ENCODE measurements around the gene NUTF2. TPM values are rescaled to one million over a fixed set of nuclear protein-coding genes. Genes with fewer than 3 reads are reported as not detected.
A peak's percentile ranks its signal among the peaks of the same experiment; 100 is the strongest.
"Not testable (repeated sequence)": the region's sequence is repeated elsewhere in the genome, so short reads cannot be mapped to it uniquely, and the experiment has no call there.

NUTF2 gene
- total RNA-seq, 1 experiment from 2014 or later, result 340 TPM

DNA sequence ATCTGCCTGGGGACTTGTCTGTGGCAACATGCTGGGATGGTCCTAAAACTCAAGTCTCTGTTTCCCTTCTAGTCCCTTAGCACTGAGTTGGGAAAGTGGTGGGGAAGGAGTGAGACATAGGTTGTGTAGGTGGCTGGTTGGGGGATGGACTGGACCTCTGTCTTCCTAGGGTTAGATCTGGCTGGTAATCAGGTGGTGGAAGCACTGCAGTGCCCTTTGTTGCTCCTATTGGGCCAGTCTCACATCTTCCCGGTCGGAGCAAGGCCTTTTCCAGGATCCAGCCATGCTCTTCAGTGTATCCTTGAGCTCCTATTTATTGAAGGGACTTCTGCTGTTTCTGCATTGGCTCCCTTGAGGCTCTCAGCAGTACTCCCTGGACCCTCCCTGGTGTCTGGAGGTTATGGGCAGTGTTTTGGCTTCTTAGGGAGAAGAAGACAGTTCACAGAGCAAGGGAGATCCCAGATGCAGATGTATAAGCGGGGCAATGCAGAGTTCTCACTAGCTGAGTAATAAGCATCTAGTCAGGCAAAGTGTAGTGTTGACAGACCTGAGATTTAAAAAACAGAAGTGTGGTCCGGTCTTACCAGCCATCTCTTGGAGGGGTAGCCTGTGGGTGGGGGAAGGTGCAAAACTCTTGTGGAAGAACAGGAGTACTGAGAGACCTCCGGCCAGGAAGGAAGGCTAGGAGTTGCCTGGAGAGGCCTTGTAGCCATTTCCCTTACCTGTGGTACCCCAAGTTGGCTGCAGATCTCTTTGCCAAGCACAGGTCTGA is 1.3 kb upstream of the NUTF2 start:
- H3K27me3 ChIP-seq (ENCODE audit: control insufficient read depth, insufficient read depth, low read length), result no peaks in the 10 kb centered on the region
- DNase-seq, result peak; percentile 47
- H3K36me3 ChIP-seq (replicated peaks; ENCODE audit: control insufficient read depth, insufficient read depth, low read length), result peaks cover under 1% of the 10 kb centered on the region
- H3K4me3 ChIP-seq (ENCODE audit: insufficient read depth, low read depth, low read length), result peak overlapping the region; percentile 98

GRCh38 chr16:67846063-67846319 is 742 bp upstream of the NUTF2 start:
- H3K27me3 ChIP-seq (ENCODE audit: control insufficient read depth, insufficient read depth, low read length), result no peaks in the 10 kb centered on the region
- peak overlapping the region; percentile 98 for H3K4me3 ChIP-seq (ENCODE audit: insufficient read depth, low read depth, low read length)
- DNase-seq, result no peak
- peaks cover 2% of the 10 kb centered on the region for H3K36me3 ChIP-seq (replicated peaks; ENCODE audit: control insufficient read depth, insufficient read depth, low read length)

DNA sequence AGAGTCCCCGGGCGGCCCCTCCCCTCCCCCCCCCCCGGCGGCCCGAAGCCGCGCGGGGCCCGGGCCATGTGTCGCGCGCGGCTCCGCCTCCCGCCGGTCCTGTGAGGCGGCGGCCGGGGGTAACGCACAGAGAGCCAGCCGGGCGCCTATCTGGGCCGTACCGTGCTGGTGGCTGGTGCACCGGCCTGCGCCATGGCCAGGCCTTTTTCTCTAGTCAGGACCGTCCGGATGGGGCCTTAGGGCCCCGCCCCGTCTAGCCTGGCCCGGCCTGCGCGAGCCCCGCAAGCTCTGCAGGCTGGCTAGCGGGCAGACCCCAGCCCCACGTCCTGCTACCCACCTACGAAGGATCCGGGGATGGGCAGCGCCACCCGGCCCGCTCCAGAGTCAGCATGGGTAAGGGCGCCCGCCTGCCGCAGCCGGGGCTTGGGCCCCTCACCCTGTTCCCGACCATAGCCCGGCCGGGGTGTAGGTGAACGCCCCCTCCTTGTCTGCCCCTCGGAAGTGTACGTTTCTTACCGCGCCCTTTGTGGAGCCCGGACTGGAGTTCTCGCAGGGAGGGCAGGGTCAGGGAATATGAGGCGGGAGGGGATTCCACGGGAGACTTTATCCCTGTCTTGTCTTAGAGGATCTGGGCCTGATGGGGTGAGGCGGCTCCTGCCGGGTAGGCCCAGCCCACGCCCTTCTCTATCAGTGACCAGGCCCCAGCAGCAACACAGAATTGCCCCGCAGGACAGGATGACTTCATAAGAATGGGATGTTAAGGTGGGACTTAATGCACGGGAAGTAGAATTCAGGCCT is 530 bp downstream of the NUTF2 start, which contains the start of gene CENPT:
TSS of gene CENPT (minus strand) at position 630 of the 798 bp plus-strand sequence. CDS start 13,834 bp downstream, outside the sequence.
- Histone ChIP-seq H3K27me3 (ENCODE audit: control insufficient read depth, insufficient read depth, low read length) (no peaks in the 10 kb centered on the region), H3K36me3 (replicated peaks; ENCODE audit: control insufficient read depth, insufficient read depth, low read length) (peaks cover 2% of the 10 kb centered on the region), H3K4me3 (ENCODE audit: insufficient read depth, low read depth, low read length) (peak within 1 kb of the TSS; percentile 98)
- DNase-seq, result peak; percentile 76

DNA sequence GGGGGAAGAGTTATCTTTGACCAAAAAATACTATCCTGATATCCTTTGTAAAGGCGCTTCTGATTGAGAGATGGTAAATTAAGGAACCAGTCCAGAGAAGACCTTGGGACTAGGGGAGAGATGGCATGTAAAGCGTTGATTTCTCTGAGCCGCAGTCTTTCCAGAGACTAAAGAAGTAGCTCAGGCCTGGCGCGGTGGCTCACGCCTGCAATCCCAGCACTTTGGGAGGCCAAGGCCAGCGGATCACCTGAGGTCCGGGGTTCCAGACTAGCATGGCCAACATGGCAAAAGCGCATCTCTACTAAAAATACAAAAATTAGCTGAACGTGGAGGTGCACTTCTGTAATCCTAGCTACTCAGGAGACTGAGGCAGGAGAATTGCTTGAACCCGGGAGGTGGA is 1.4 kb downstream of the NUTF2 start:
- peaks cover 2% of the 10 kb centered on the region for H3K36me3 ChIP-seq (replicated peaks; ENCODE audit: control insufficient read depth, insufficient read depth, low read length)
- peak overlapping the region; percentile 98 for H3K4me3 ChIP-seq (ENCODE audit: insufficient read depth, low read depth, low read length)
- H3K27me3 ChIP-seq (ENCODE audit: control insufficient read depth, insufficient read depth, low read length), result no peaks in the 10 kb centered on the region
- no peak for DNase-seq

DNA sequence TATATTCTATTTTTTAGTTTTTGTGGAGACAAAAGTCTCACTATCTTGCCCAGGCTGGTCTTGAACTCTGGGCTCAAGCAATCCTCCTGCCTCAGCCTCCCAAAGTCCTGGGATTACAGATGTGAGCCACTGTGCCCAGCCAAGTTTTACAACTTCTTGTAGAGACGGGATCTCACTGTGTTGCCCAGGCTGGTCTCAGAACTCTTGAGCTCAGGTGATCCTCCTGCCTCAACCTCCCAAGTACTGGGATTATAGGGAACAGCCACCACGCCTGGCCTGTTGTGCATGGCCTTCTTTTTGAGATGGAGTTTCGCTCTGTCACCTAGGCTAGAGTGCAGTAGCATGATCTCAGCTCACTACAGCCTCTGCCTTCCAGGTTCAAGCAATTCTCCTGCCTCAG is 6.9 kb downstream of the NUTF2 start:
- Histone ChIP-seq H3K4me3 (ENCODE audit: insufficient read depth, low read depth, low read length) (no peak overlapping the region), H3K27me3 (ENCODE audit: control insufficient read depth, insufficient read depth, low read length) (no peaks in the 10 kb centered on the region)

DNA sequence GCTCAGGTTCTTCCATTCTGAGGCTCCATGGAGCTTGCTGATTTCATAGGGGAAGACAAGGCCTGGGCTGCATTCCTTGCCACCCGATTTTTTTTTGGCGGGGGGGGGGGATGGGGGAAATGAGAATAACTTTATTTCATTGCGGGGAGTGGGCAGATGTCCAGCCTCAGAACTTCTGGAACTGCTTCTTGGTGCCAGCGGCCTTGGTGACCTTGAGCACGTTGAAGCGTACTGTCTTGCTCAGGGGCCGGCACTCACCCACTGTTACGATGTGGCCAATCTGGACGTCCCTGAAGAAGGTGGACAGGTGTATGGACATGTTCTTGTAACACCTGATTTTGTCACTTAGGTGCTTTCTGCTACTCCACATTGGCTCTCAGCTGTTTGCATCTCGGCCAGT is 9.1 kb downstream of the NUTF2 start:
- peaks cover 5% of the 10 kb centered on the region for H3K36me3 ChIP-seq (replicated peaks; ENCODE audit: control insufficient read depth, insufficient read depth, low read length)
- H3K27me3 ChIP-seq (ENCODE audit: control insufficient read depth, insufficient read depth, low read length), result no peaks in the 10 kb centered on the region
- H3K4me3 ChIP-seq (ENCODE audit: insufficient read depth, low read depth, low read length), result no peak overlapping the region
- DNase-seq, result no peak

More for the DNA sequence above, 6.9 kb downstream of the NUTF2 start:
- DNase-seq, result no peak
- peaks cover 2% of the 10 kb centered on the region for H3K36me3 ChIP-seq (replicated peaks; ENCODE audit: control insufficient read depth, insufficient read depth, low read length)

GRCh38 chr16:67856927-67857546 is 10.3 kb downstream of the NUTF2 start:
- Histone ChIP-seq H3K4me3 (ENCODE audit: insufficient read depth, low read depth, low read length) (no peak overlapping the region), H3K36me3 (replicated peaks; ENCODE audit: control insufficient read depth, insufficient read depth, low read length) (peaks cover 11% of the 10 kb centered on the region), H3K27me3 (ENCODE audit: control insufficient read depth, insufficient read depth, low read length) (no peaks in the 10 kb centered on the region)
- no peak for DNase-seq

- DNase-seq, result peak; percentile 78
These were observed 11.0 kb downstream of the NUTF2 start for GRCh38 chr16:67857547-67858233.

GRCh38 chr16:67858500-67858899 is 11.8 kb downstream of the NUTF2 start:
- no peak overlapping the region for H3K4me3 ChIP-seq (ENCODE audit: insufficient read depth, low read depth, low read length)
- no peak for DNase-seq
- no peaks in the 10 kb centered on the region for H3K27me3 ChIP-seq (ENCODE audit: control insufficient read depth, insufficient read depth, low read length)
- peaks cover 13% of the 10 kb centered on the region for H3K36me3 ChIP-seq (replicated peaks; ENCODE audit: control insufficient read depth, insufficient read depth, low read length)

More at GRCh38 chr16:67857547-67858233, 11.0 kb downstream of the NUTF2 start:
- Histone ChIP-seq H3K27me3 (ENCODE audit: control insufficient read depth, insufficient read depth, low read length) (no peaks in the 10 kb centered on the region), H3K36me3 (replicated peaks; ENCODE audit: control insufficient read depth, insufficient read depth, low read length) (peaks cover 11% of the 10 kb centered on the region), H3K4me3 (ENCODE audit: insufficient read depth, low read depth, low read length) (no peak overlapping the region)

- Histone ChIP-seq H3K36me3 (replicated peaks; ENCODE audit: control insufficient read depth, insufficient read depth, low read length) (peaks cover 17% of the 10 kb centered on the region), H3K27me3 (ENCODE audit: control insufficient read depth, insufficient read depth, low read length) (no peaks in the 10 kb centered on the region), H3K4me3 (ENCODE audit: insufficient read depth, low read depth, low read length) (no peak overlapping the region)
- DNase-seq, result no peak
These were observed 14.1 kb downstream of the NUTF2 start for GRCh38 chr16:67860589-67861398.

- Histone ChIP-seq H3K36me3 (replicated peaks; ENCODE audit: control insufficient read depth, insufficient read depth, low read length) (peaks cover 21% of the 10 kb centered on the region), H3K4me3 (ENCODE audit: insufficient read depth, low read depth, low read length) (no peak overlapping the region), H3K27me3 (ENCODE audit: control insufficient read depth, insufficient read depth, low read length) (no peaks in the 10 kb centered on the region)
- no peak for DNase-seq
These were observed 15.1 kb downstream of the NUTF2 start for GRCh38 chr16:67861877-67862276.

GRCh38 chr16:67862623-67863583 is 16.2 kb downstream of the NUTF2 start:
- H3K27me3 ChIP-seq (ENCODE audit: control insufficient read depth, insufficient read depth, low read length), result no peaks in the 10 kb centered on the region
- peaks cover 24% of the 10 kb centered on the region for H3K36me3 ChIP-seq (replicated peaks; ENCODE audit: control insufficient read depth, insufficient read depth, low read length)
- no peak for DNase-seq
- H3K4me3 ChIP-seq (ENCODE audit: insufficient read depth, low read depth, low read length), result no peak overlapping the region

- H3K36me3 ChIP-seq (replicated peaks; ENCODE audit: control insufficient read depth, insufficient read depth, low read length), result peaks cover 33% of the 10 kb centered on the region
- not testable (repeated sequence) for H3K4me3 ChIP-seq (ENCODE audit: insufficient read depth, low read depth, low read length); H3K27me3 ChIP-seq (ENCODE audit: control insufficient read depth, insufficient read depth, low read length); DNase-seq
These were observed 17.3 kb downstream of the NUTF2 start for GRCh38 chr16:67864044-67864443.

Measured in H7 (cell line).